Fibroblast of lung (primary cell): Measurements from ENCODE around the gene SPTLC1. TPM values are rescaled to one million over a fixed set of nuclear protein-coding genes. Genes with fewer than 3 reads are reported as not detected.

Source experiments
- DNase-seq, 2 donors: peaks; one replicate each; pipeline versions ENCODE4 v3.0.0 to v3.0.0-alpha.2; 2010; ENCODE audit warnings: low read depth in 2 of 2
- H2AFZ ChIP-seq: 2 replicates; pipeline ENCODE4 v1.5.1; 2012; ENCODE audit warnings: low read length, control low read depth, inconsistent platforms
- H3K27ac ChIP-seq: 2 replicates; pipeline ENCODE4 v1.5.1; 2011; ENCODE audit warnings: low read length, control low read depth; ENCODE audit not compliant: insufficient read depth
- H3K27me3 ChIP-seq: 2 replicates; pipeline ENCODE4 v1.5.1; 2011; ENCODE audit warnings: mild to moderate bottlenecking, low read length; ENCODE audit not compliant: control insufficient read depth, insufficient read depth
- H3K36me3 ChIP-seq: 2 replicates; pipeline ENCODE4 v1.5.1; 2011; ENCODE audit warnings: low read length; ENCODE audit not compliant: control insufficient read depth, insufficient read depth
- H3K4me1 ChIP-seq: 2 replicates; pipeline ENCODE4 v1.5.1; 2011; ENCODE audit warnings: low read length; ENCODE audit not compliant: control insufficient read depth, insufficient read depth; ENCODE audit errors: extremely low read depth
- H3K4me2 ChIP-seq: 2 replicates; pipeline ENCODE4 v1.5.1; 2011; ENCODE audit warnings: low read length, control low read depth; ENCODE audit not compliant: insufficient read depth; ENCODE audit errors: extremely low read depth
- H3K4me3 ChIP-seq, 4 experiments: fragments of 200-600 bp in 1 of 4; sonication (generic) in 1 of 4; replicated peaks in 1 of 4; 2 replicates each; pipeline ENCODE4 v1.5.1; 2011 to 2016; ENCODE audit warnings: low read length in 4 of 4, low read depth in 3 of 4, mild to moderate bottlenecking in 3 of 4, control low read depth in 2 of 4, inconsistent platforms in 1 of 4, mixed read lengths in 1 of 4; ENCODE audit not compliant: insufficient read depth in 1 of 4; ENCODE audit errors: control extremely low read depth in 1 of 4
- H3K79me2 ChIP-seq: 2 replicates; pipeline ENCODE4 v1.5.1; 2012; ENCODE audit warnings: mild to moderate bottlenecking, low read length, inconsistent platforms; ENCODE audit not compliant: control insufficient read depth, insufficient read depth
- H3K9ac ChIP-seq: 2 replicates; pipeline ENCODE4 v1.5.1; 2011; ENCODE audit warnings: mild to moderate bottlenecking, low read length, control low read depth; ENCODE audit not compliant: insufficient read depth
- H3K9me3 ChIP-seq: 2 replicates; pipeline ENCODE4 v1.5.1; 2012; ENCODE audit warnings: low read depth, low read length; ENCODE audit not compliant: control insufficient read depth, insufficient read depth
- H4K20me1 ChIP-seq: 2 replicates; pipeline ENCODE4 v1.5.1; 2011; ENCODE audit warnings: low read length; ENCODE audit not compliant: control insufficient read depth, insufficient read depth; ENCODE audit errors: extremely low read depth
- EZH2 ChIP-seq: IDR thresholded peaks from 2 replicates; pipeline ENCODE4 v1.5.1; 2012; ENCODE audit warnings: low read length, control low read depth, mild to moderate bottlenecking; ENCODE audit errors: missing control alignments
- polyA plus RNA-seq, 2 donors: library from polyadenylated mRNA; depleted of rRNA in 1 of 2; stranded (reverse) in 1 of 2; unstranded in 1 of 2; fragments of >200 nt; gene quantifications; 2 replicates each; pipeline ENCODE4 v1.2.1, GENCODE V29; 2011 to 2012; ENCODE audit warnings: missing spikeins in 1 of 2
- total RNA-seq: library from RNA; depleted of rRNA; stranded (reverse); fragments of >200 nt; gene quantifications from 2 replicates; pipeline ENCODE4 v1.2.1, GENCODE V29; 2014
- TF ChIP-seq, protein P1 (sequence below), 2 donors: IDR thresholded peaks in 1 of 2; conservative IDR thresholded peaks in 1 of 2; 1 replicate in 1 of 2; 2 replicates in 1 of 2; pipeline ENCODE4 v1.5.1; 2011 to 2012; ENCODE audit warnings: low read length in 2 of 2, control low read depth in 1 of 2, inconsistent platforms in 1 of 2, low read depth in 1 of 2, mild to moderate bottlenecking in 1 of 2

The SPTLC1 gene
- total and polyA plus RNA-seq, 2 donors (not counting 1 experiment from before 2014, with no cell fraction given) = 97.8 to 138 TPM

DNA sequence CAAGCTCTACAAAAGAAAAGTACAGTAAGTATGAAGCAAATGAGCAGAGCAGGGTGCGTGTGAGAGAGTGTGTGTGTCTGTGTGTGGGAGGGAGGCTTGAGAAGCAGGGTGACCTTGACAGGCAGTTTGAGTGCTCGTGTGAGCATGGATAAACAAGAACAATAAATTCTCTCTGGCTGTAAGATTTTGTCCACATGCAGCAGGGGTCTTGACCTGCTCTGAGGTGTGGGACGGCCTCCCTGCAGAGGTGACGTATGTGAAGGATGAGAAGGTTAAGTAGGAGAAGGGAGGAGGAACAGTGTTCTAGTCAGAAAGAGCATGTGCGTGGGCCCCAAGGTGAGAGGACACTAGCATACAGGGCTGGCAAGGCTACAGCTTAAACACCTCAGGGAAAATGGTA is 49.0 kb downstream of the SPTLC1 start:
- DNase-seq = no peak
- H3K4me2 ChIP-seq = no peak overlapping the region
- H3K36me3 ChIP-seq = peaks cover 4% of the 10 kb centered on the region
- TF ChIP-seq, protein P1, sequence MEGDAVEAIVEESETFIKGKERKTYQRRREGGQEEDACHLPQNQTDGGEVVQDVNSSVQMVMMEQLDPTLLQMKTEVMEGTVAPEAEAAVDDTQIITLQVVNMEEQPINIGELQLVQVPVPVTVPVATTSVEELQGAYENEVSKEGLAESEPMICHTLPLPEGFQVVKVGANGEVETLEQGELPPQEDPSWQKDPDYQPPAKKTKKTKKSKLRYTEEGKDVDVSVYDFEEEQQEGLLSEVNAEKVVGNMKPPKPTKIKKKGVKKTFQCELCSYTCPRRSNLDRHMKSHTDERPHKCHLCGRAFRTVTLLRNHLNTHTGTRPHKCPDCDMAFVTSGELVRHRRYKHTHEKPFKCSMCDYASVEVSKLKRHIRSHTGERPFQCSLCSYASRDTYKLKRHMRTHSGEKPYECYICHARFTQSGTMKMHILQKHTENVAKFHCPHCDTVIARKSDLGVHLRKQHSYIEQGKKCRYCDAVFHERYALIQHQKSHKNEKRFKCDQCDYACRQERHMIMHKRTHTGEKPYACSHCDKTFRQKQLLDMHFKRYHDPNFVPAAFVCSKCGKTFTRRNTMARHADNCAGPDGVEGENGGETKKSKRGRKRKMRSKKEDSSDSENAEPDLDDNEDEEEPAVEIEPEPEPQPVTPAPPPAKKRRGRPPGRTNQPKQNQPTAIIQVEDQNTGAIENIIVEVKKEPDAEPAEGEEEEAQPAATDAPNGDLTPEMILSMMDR (conservative IDR thresholded peaks at IDR 0.05 in 1 of 2, IDR thresholded peaks at IDR 0.05 in 1 of 2; ENCODE audit: low read depth in 1 of 2, low read length in 2 of 2) = no peak
- no peak for TF ChIP-seq EZH2
- H4K20me1 ChIP-seq = no peaks in the 10 kb centered on the region
- H3K4me1 ChIP-seq = no peaks in the 10 kb centered on the region
- H2AFZ ChIP-seq = no peak overlapping the region
- H3K27me3 ChIP-seq = no peaks in the 10 kb centered on the region
- H3K79me2 ChIP-seq = no peaks in the 10 kb centered on the region
- H3K9me3 ChIP-seq = no peaks in the 10 kb centered on the region
- no peak overlapping the region for H3K27ac ChIP-seq
- H3K9ac ChIP-seq = no peak overlapping the region
- no peak overlapping the region for H3K4me3 ChIP-seq

DNA sequence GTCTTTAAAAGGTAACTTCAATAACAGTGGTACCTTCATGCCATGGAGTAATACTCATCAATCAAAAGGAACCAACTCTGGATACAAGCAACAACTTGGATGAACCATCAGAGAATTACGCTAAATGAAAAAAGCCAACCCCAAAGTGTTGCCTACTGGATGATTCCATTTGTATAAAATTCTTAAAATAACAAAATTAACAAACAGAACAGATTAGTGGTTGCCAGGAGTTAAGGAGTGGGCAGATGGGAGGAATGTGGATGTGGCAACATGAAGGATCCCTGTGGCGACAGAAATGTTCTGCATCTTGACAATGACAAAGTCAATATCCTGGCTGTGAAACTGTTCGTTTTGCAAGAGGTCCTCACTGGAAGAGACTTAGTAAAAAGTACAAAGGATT is 50.5 kb downstream of the SPTLC1 start:
- no peak overlapping the region for H3K9ac ChIP-seq
- H4K20me1 ChIP-seq = no peaks in the 10 kb centered on the region
- H3K9me3 ChIP-seq = no peaks in the 10 kb centered on the region
- no peaks in the 10 kb centered on the region for H3K4me1 ChIP-seq
- no peak overlapping the region for H3K4me2 ChIP-seq
- no peaks in the 10 kb centered on the region for H3K79me2 ChIP-seq
- H3K27me3 ChIP-seq = no peaks in the 10 kb centered on the region
- TF ChIP-seq EZH2 = no peak
- TF ChIP-seq, protein P1 (conservative IDR thresholded peaks at IDR 0.05 in 1 of 2, IDR thresholded peaks at IDR 0.05 in 1 of 2; ENCODE audit: low read depth in 1 of 2, low read length in 2 of 2) = no peak
- peak; percentile 57 to 84 for DNase-seq
- no peak overlapping the region for H3K27ac ChIP-seq
- H3K36me3 ChIP-seq = peaks cover 6% of the 10 kb centered on the region
- H2AFZ ChIP-seq = no peak overlapping the region
- H3K4me3 ChIP-seq = no peak overlapping the region

DNA sequence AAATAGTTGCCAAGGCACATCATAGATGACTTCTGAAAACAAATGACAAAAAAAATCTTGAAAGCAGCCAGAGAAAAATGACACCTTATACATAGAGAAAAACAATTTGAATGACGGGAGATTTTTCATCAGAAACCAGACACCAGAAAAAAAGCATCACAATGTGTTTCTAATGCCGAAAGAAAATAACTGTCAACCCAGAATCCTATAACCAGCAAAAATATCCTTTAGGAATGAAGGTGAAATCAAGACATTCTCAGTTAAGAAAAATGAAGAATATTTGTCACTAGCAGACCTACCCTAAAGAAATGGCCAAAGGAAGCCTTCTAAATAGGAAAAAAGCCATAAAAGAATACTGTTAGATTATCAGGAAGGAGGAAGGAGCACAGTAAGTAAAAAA is 54.0 kb downstream of the SPTLC1 start:
- Histone ChIP-seq H3K36me3 (peaks cover 2% of the 10 kb centered on the region), H3K4me3 (no peak overlapping the region)

More for the DNA sequence above, 54.0 kb downstream of the SPTLC1 start:
- no peaks in the 10 kb centered on the region for H3K79me2 ChIP-seq
- H3K27me3 ChIP-seq = no peaks in the 10 kb centered on the region
- TF ChIP-seq, protein P1 (conservative IDR thresholded peaks at IDR 0.05 in 1 of 2, IDR thresholded peaks at IDR 0.05 in 1 of 2; ENCODE audit: low read depth in 1 of 2, low read length in 2 of 2) = no peak
- TF ChIP-seq EZH2 = no peak
- no peak for DNase-seq
- no peak overlapping the region for H2AFZ ChIP-seq
- H3K4me1 ChIP-seq = no peaks in the 10 kb centered on the region
- H3K9me3 ChIP-seq = no peaks in the 10 kb centered on the region
- H3K27ac ChIP-seq = no peak overlapping the region
- H4K20me1 ChIP-seq = no peaks in the 10 kb centered on the region
- H3K9ac ChIP-seq = no peak overlapping the region
- no peak overlapping the region for H3K4me2 ChIP-seq
